Esophagus muscularis mucosa (tissue), 3 donors: ENCODE measurements around the gene PTGFRN.

ENCODE experiments used
- CTCF ChIP-seq, 3 experiments: fragments of 200-600 bp in 2 of 3; fragments of 450-650 bp in 1 of 3; sonication (generic) in 2 of 3; IDR thresholded peaks; one replicate each; pipeline ENCODE4 v1.5.1; 2017 to 2019; ENCODE audit warnings: antibody characterized with exemption in 3 of 3, mild to moderate bottlenecking in 2 of 3, moderate library complexity in 1 of 3
- POLR2A ChIP-seq: fragments of 450-650 bp; IDR thresholded peaks from one replicate; pipeline ENCODE4 v1.6.1; 2017; ENCODE audit warnings: antibody characterized with exemption, moderate library complexity, mild to moderate bottlenecking, low read depth

- TF ChIP-seq POLR2A, result no peak
- no peak for TF ChIP-seq CTCF (IDR thresholded peaks at IDR 0.05)
These were observed 34.9 kb downstream of the PTGFRN start for GRCh38 chr1:116944613-116945012.
